ENCODE results near the gene PEDS1.

DNA sequence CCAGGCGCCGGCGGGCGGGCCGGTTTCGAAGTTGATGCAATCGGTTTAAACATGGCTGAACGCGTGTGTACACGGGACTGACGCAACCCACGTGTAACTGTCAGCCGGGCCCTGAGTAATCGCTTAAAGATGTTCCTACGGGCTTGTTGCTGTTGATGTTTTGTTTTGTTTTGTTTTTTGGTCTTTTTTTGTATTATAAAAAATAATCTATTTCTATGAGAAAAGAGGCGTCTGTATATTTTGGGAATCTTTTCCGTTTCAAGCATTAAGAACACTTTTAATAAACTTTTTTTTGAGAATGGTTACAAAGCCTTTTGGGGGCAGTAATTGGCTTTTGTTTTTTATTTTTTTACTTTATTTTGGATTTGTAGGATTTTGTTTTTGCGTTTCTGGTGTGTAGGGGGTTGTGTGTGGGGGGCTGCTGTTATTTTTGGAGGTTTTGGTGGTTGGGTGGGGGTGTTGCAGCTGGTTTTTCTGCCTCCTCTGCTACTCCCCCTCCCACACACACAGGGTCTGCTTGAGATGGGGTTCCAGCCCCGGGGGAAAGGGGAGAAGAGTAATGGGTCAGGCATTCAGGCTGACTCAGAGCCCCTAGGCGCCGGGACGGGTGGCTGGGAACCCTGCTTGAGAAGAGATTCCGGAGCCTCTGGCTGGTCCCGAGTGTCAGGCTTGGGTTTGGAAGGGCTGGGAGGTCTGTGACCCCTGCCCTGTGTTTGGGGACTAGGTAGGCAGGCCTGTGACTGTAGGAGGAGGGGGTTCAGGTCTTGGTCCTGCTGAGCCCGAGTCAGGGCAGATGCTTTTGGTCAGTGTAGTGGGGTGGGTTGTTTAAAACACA is 39.1 kb upstream of the PEDS1 start:
- TF ChIP-seq ZNF274 (IDR thresholded peaks at IDR 0.05; ENCODE audit: borderline replicate concordance, extremely low read depth, low read length), result no peak
- peak; percentile 58; the same call in 1 of the 2 replicates for TF ChIP-seq JUND (IDR thresholded peaks at IDR 0.05; ENCODE audit: low read length)
- TF ChIP-seq, protein P1, sequence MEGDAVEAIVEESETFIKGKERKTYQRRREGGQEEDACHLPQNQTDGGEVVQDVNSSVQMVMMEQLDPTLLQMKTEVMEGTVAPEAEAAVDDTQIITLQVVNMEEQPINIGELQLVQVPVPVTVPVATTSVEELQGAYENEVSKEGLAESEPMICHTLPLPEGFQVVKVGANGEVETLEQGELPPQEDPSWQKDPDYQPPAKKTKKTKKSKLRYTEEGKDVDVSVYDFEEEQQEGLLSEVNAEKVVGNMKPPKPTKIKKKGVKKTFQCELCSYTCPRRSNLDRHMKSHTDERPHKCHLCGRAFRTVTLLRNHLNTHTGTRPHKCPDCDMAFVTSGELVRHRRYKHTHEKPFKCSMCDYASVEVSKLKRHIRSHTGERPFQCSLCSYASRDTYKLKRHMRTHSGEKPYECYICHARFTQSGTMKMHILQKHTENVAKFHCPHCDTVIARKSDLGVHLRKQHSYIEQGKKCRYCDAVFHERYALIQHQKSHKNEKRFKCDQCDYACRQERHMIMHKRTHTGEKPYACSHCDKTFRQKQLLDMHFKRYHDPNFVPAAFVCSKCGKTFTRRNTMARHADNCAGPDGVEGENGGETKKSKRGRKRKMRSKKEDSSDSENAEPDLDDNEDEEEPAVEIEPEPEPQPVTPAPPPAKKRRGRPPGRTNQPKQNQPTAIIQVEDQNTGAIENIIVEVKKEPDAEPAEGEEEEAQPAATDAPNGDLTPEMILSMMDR (IDR thresholded peaks at IDR 0.05; ENCODE audit: control extremely low read depth in 1 of 3, insufficient read depth in 1 of 3, low read depth in 1 of 3, low read length in 3 of 3), result no peak; a peak in 1 of 4 replicates
- TF ChIP-seq POLR2A (IDR thresholded peaks at IDR 0.05; ENCODE audit: control extremely low read depth in 1 of 2, low read depth in 2 of 2, low read length in 2 of 2), result 0 out of 3 replicates have a peak, but pooled peaks of 1 of the 2 experiments have one; percentile 11
- no peak for TF ChIP-seq GTF2F1 (IDR thresholded peaks at IDR 0.05; ENCODE audit: borderline replicate concordance, low read depth, low read length)
- no peak for TF ChIP-seq SP2 (IDR thresholded peaks at IDR 0.05; ENCODE audit: low read length)
- TF ChIP-seq, protein P2, sequence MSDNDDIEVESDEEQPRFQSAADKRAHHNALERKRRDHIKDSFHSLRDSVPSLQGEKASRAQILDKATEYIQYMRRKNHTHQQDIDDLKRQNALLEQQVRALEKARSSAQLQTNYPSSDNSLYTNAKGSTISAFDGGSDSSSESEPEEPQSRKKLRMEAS (IDR thresholded peaks at IDR 0.05), result peak; percentile 97
